H54 (cell line): Measurements from ENCODE around the gene HSD17B11.
"Not testable (repeated sequence)": the region's sequence is repeated elsewhere in the genome, so short reads cannot be mapped to it uniquely, and the experiment has no call there.

Experiments used
- DNase-seq: peaks from one replicate; pipeline ENCODE4 v3.0.0; 2011; ENCODE audit warnings: low spot score, mixed read lengths; ENCODE audit not compliant: insufficient read length
- FAIRE-seq: peaks from 3 replicates; lab custom pipeline; 2011; peaks lifted over from hg19 to GRCh38; lab: Jason Lieb, UNC
- POLR2A ChIP-seq: IDR thresholded peaks from 2 replicates; pipeline ENCODE4 v1.6.1; 2011; ENCODE audit warnings: low read depth, mild to moderate bottlenecking, low read length

The HSD17B11 gene

GRCh38 chr4:87416965-87417364, 26.0 kb upstream of the HSD17B11 start:
- DNase-seq (no peak), FAIRE-seq (no peak)
- TF ChIP-seq POLR2A = no peak

GRCh38 chr4:87414816-87415215, 23.8 kb upstream of the HSD17B11 start:
- FAIRE-seq (no peak), DNase-seq (no peak)
- no peak for TF ChIP-seq POLR2A

GRCh38 chr4:87410679-87411078, 19.7 kb upstream of the HSD17B11 start:
- no peak for TF ChIP-seq POLR2A
- no peak for FAIRE-seq
- DNase-seq = no peak

GRCh38 chr4:87410157-87410556, 19.2 kb upstream of the HSD17B11 start:
- TF ChIP-seq POLR2A = no peak
- no peak for FAIRE-seq
- no peak for DNase-seq

- no peak for TF ChIP-seq POLR2A
- DNase-seq = no peak
- FAIRE-seq = no peak
These were observed 18.5 kb upstream of the HSD17B11 start for GRCh38 chr4:87409420-87409939.

GRCh38 chr4:87406902-87407301, 15.9 kb upstream of the HSD17B11 start:
- not testable (repeated sequence) for DNase-seq, FAIRE-seq

- DNase-seq (no peak), FAIRE-seq (no peak)
These were observed 15.5 kb upstream of the HSD17B11 start for GRCh38 chr4:87406462-87406861.

GRCh38 chr4:87405211-87405820, 14.3 kb upstream of the HSD17B11 start:
- no peak for FAIRE-seq
- no peak for DNase-seq
- TF ChIP-seq POLR2A = no peak

More at GRCh38 chr4:87406462-87406861, 15.5 kb upstream of the HSD17B11 start:
- no peak for TF ChIP-seq POLR2A

- not testable (repeated sequence) for DNase-seq, FAIRE-seq
These were observed 12.7 kb upstream of the HSD17B11 start for GRCh38 chr4:87403732-87404131.

- FAIRE-seq (no peak), DNase-seq (no peak)
- TF ChIP-seq POLR2A = no peak
These were observed 9.0 kb upstream of the HSD17B11 start for GRCh38 chr4:87399954-87400353.

- no peak for TF ChIP-seq POLR2A
- FAIRE-seq = no peak
- no peak for DNase-seq
These were observed 8.2 kb upstream of the HSD17B11 start for GRCh38 chr4:87399148-87399547.

- FAIRE-seq, DNase-seq: not testable (repeated sequence)
These were observed 4.9 kb upstream of the HSD17B11 start for GRCh38 chr4:87395851-87396250.

GRCh38 chr4:87395073-87395472, 4.1 kb upstream of the HSD17B11 start:
- not testable (repeated sequence) for FAIRE-seq, DNase-seq

- FAIRE-seq = no peak
- DNase-seq = no peak
- TF ChIP-seq POLR2A = no peak
These were observed 1.2 kb upstream of the HSD17B11 start for GRCh38 chr4:87392183-87392582.

- DNase-seq (no peak), FAIRE-seq (no peak)
- no peak for TF ChIP-seq POLR2A
These were observed 627 bp upstream of the HSD17B11 start for GRCh38 chr4:87391576-87392054.
